AG04450 (cell line): ENCODE results near the gene PCAT6. TPM values are rescaled to one million over a fixed set of nuclear protein-coding genes. Genes with fewer than 3 reads are reported as not detected.

Experiments
- CTCF ChIA-PET: fragments of 300-600, 350-600 bp; formaldehyde crosslinking; extraction: SDS; loops from one replicate; lab custom pipeline; 2022; ENCODE audit warnings: antibody characterized with exemption, inconsistent platforms; lab: Charles Lee
- POLR2A ChIA-PET: fragments of 350-600 bp; formaldehyde crosslinking; extraction: SDS; loops from one replicate; lab custom pipeline; 2021; ENCODE audit warnings: antibody characterized with exemption, inconsistent platforms; lab: Yijun Ruan, JAX
- DNase-seq: peaks from one replicate; pipeline ENCODE4 v3.0.0-alpha.2; 2011; ENCODE audit warnings: low read depth, low spot score
- H3K27ac ChIP-seq: one replicate; pipeline ENCODE4 v1.5.1; 2012; ENCODE audit warnings: low read depth, low read length, control low read depth
- H3K27me3 ChIP-seq: one replicate; pipeline ENCODE4 v1.6.0; 2012; ENCODE audit warnings: low read length; ENCODE audit not compliant: control insufficient read depth, insufficient read depth
- H3K4me3 ChIP-seq: 2 replicates; pipeline ENCODE4 v1.5.1; 2011; ENCODE audit warnings: mild to moderate bottlenecking, low read depth, low read length, control low read depth
- H3K9me3 ChIP-seq: 2 replicates; pipeline ENCODE4 v1.5.1; 2012; ENCODE audit warnings: low read length; ENCODE audit not compliant: control insufficient read depth, insufficient read depth
- polyA minus RNA-seq: library from RNA; depleted of rRNA, polyadenylated mRNA; stranded (reverse); fragments of >200 nt; gene quantifications from 2 replicates; pipeline ENCODE4 v1.2.3, GENCODE V29; 2011; rRNA and poly(A)+ RNA removed
- polyA plus RNA-seq: library from polyadenylated mRNA; depleted of rRNA; stranded (reverse); fragments of >200 nt; gene quantifications from 2 replicates; pipeline ENCODE4 v1.2.3, GENCODE V29; 2011; rRNA removed
- TF ChIP-seq, protein P1 (sequence below): IDR thresholded peaks from 2 replicates; pipeline ENCODE4 v1.5.1; 2011; ENCODE audit warnings: low read depth, low read length, control low read depth, inconsistent platforms

PCAT6 gene
- polyA plus RNA-seq = 3.0 and 4.0 TPM in 2 replicates
- 2.6 and 3.8 TPM in 2 replicates for polyA minus RNA-seq

DNA sequence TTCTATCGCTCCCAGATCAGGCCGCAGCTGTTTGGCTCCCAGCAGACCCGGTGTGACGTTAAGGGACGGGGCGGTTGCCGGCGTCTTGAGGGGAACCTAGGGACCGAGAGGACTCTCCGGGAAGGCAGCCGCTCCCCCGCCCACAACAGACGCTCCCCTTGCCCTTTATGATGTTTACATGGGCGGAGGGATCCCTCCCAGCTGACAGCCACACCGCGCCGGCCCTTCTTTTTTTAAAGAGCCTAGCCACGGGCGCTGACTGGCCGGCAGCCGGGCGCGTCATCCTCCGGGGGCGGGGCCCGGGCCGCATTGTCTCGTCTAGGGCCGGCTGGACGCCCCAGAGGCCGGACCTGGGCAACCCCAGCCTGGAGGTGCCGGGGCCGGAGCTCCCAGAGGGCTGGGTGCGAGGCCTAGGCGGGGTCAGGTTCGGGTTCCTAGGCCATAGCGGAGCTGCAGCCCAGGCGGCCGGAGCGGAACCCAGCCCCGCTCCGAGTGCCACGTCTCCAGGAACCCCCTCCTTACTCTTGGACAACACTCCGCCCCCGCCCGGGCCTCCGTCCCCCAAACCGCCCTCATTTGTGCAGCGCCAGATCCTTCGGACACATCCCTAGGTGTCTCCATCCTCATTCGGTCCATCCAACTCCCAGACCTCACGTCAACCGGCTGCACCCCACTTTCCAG, at the start of gene PCAT6:
PCAT6 (plus strand) TSS at position 340 of the 681 bp plus-strand sequence.
- peak; percentile 87 for DNase-seq
- ChIA-PET POLR2A (interaction anchor here (0.5 to 1.9 kb wide), 7 partner anchors 13 to 117 kb away, joined by 3 to 10 read pairs (median 3); partner anchors contain the start of gene KLHL12), CTCF (no interaction called here)
- Histone ChIP-seq H3K27ac (peak within 1 kb of the TSS; percentile 81), H3K27me3 (peaks cover 4% of the 10 kb centered on the region), H3K4me3 (peak within 1 kb of the TSS; percentile 92), H3K9me3 (no peaks in the 10 kb centered on the region; the same call in 1 of the 2 replicates)
- TF ChIP-seq, protein P1, sequence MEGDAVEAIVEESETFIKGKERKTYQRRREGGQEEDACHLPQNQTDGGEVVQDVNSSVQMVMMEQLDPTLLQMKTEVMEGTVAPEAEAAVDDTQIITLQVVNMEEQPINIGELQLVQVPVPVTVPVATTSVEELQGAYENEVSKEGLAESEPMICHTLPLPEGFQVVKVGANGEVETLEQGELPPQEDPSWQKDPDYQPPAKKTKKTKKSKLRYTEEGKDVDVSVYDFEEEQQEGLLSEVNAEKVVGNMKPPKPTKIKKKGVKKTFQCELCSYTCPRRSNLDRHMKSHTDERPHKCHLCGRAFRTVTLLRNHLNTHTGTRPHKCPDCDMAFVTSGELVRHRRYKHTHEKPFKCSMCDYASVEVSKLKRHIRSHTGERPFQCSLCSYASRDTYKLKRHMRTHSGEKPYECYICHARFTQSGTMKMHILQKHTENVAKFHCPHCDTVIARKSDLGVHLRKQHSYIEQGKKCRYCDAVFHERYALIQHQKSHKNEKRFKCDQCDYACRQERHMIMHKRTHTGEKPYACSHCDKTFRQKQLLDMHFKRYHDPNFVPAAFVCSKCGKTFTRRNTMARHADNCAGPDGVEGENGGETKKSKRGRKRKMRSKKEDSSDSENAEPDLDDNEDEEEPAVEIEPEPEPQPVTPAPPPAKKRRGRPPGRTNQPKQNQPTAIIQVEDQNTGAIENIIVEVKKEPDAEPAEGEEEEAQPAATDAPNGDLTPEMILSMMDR = no peak

DNA sequence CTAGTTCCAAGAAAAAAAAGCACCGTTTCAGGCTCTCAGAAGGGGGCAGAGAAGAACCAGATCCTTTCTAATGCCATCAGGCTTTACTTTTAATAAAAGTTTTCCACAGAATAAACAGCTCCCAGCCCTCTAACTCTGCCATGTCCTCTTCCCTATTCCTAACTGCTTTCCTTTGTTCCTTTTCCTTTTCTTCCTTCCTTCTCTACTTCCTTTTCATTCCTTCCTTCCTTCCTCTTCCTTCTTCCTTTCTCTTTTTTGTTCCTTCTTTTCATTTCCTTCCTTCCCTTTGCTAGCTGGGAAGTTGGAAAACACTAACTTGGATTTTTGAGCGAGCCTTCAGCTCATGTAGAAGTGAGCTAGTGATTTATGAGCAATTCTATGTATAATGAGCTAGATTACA, 48.7 kb upstream of the PCAT6 start:
- CTCF ChIA-PET = interaction anchor here (0.7 kb wide), 2 partner anchors 15 to 504 kb away, joined by 3 read pairs; no protein-coding TSS in a partner anchor
- no peak overlapping the region for H3K27ac ChIP-seq
- no peaks in the 10 kb centered on the region for H3K27me3 ChIP-seq
- no peaks in the 10 kb centered on the region for H3K9me3 ChIP-seq
- DNase-seq = no peak
- no peak overlapping the region for H3K4me3 ChIP-seq
- POLR2A ChIA-PET = no interaction called here
- TF ChIP-seq, protein P1 = no peak

DNA sequence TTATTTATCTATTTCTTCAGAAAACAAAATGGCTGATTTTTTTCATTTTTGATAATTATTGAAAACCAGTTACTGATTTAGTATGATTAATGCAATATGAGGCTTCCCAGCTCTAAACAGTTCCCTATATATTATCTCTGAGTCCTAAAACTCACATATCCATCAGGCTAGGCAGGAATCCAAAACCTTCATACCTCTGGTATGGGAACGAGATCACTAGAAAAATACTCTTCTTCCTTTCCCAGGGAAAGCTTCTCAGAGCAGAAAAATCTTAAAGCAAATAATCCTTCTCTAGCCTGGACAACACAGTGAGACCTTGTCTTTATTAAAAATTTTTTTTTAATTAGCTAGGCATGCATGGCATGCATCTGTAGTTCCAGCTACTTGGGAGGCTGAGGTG, 45.0 kb upstream of the PCAT6 start:
- DNase-seq = no peak
- Histone ChIP-seq H3K9me3 (no peaks in the 10 kb centered on the region), H3K4me3 (no peak overlapping the region), H3K27me3 (no peaks in the 10 kb centered on the region), H3K27ac (no peak overlapping the region)
- CTCF ChIA-PET = no interaction called here
- TF ChIP-seq, protein P1 = no peak
- POLR2A ChIA-PET = no interaction called here

DNA sequence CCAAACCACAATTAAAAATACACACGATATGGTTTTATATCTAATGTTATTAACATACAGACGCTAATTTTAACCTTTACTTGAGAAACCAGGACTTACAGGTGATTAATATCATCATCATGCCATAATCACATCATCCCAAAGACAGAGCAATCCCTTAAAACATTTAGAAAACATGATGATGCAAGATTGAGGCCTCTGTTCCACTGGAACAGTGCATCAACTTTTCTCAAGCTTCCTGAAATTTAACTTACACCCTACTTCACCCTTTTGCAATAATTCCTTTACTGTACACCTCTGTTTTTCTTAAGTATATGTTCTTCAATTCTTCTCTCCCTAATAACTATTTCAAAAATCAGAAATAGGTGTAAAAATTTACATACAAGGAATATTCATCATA, 40.6 kb upstream of the PCAT6 start:
- H3K27ac ChIP-seq = no peak overlapping the region

More for the DNA sequence above, 40.6 kb upstream of the PCAT6 start:
- ChIA-PET CTCF (no interaction called here), POLR2A (no interaction called here)
- H3K4me3 ChIP-seq = no peak overlapping the region
- DNase-seq = no peak
- no peaks in the 10 kb centered on the region for H3K9me3 ChIP-seq
- H3K27me3 ChIP-seq = no peaks in the 10 kb centered on the region
- TF ChIP-seq, protein P1 = no peak
